OCI-LY3 (cell line): Measurements from ENCODE around the gene PNLDC1.

Experiments
- CTCF ChIP-seq: fragments of 200-600, 300-600 bp; sonication (generic); IDR thresholded peaks from 2 replicates; pipeline ENCODE4 v1.5.1; 2014; ENCODE audit warnings: antibody characterized with exemption, low read length, low read depth
- EZH2phosphoT487 ChIP-seq: fragments of 200-600 bp; shearing (Covaris generic); IDR thresholded peaks from 2 replicates; pipeline ENCODE4 v1.6.1; 2018; ENCODE audit warnings: antibody characterized with exemption, mixed run types, low read depth

GRCh38 chr6:159852877-159853276 is 52.8 kb downstream of the PNLDC1 start:
- TF ChIP-seq CTCF = peak; percentile 43
- TF ChIP-seq EZH2phosphoT487 = no peak
